Measurements from ENCODE around the gene LGALS4. TPM values are rescaled to one million over a fixed set of nuclear protein-coding genes. Genes with fewer than 3 reads are reported as not detected.

The LGALS4 gene
- total RNA-seq, 1 experiment from 2014 or later, result 0.32 TPM

GRCh38 chr19:38796154-38796553 is 16.6 kb downstream of the LGALS4 start:
- ChIA-PET CTCF (no interaction called here), POLR2A (ENCODE audit: low non-redundant PET) (no interaction called here)
- Histone ChIP-seq H3K27ac (ENCODE audit: low read depth, low read length, poor library complexity, severe bottlenecking) (no peak overlapping the region), H3K36me3 (ENCODE audit: insufficient read depth, low read length, poor library complexity, severe bottlenecking) (no peaks in the 10 kb centered on the region), H3K4me1 (ENCODE audit: insufficient read depth, low read length, poor library complexity, severe bottlenecking) (peaks cover 9% of the 10 kb centered on the region), H3K9me3 (ENCODE audit: low read depth, low read length, poor library complexity, severe bottlenecking) (no peaks in the 10 kb centered on the region), H3K4me3 (ENCODE audit: low read depth, low read length, poor library complexity, severe bottlenecking) (no peak overlapping the region), H3K27me3 (replicated peaks; ENCODE audit: insufficient read depth, low read depth, low read length, poor library complexity) (no peaks in the 10 kb centered on the region)
- intact Hi-C loops (cut with micrococcal nuclease; ENCODE audit: unreplicated experiment), result no loop called here
- TF ChIP-seq CTCF (conservative IDR thresholded peaks at IDR 0.05; ENCODE audit: low read depth, low read length), result no peak
- DNase-seq (ENCODE audit: low spot score), result no peak
- BruUV-seq (replicated peaks), result no TSS peak

- H3K4me3 ChIP-seq (ENCODE audit: low read depth, low read length, poor library complexity, severe bottlenecking), result no peak overlapping the region
- TF ChIP-seq CTCF (conservative IDR thresholded peaks at IDR 0.05; ENCODE audit: low read depth, low read length), result no peak
- no TSS peak for BruUV-seq (replicated peaks)
- no peak overlapping the region for H3K27ac ChIP-seq (ENCODE audit: low read depth, low read length, poor library complexity, severe bottlenecking)
- ChIA-PET CTCF (no interaction called here), POLR2A (ENCODE audit: low non-redundant PET) (no interaction called here)
- DNase-seq (ENCODE audit: low spot score), result no peak
- no peaks in the 10 kb centered on the region for H3K36me3 ChIP-seq (ENCODE audit: insufficient read depth, low read length, poor library complexity, severe bottlenecking)
- no peaks in the 10 kb centered on the region for H3K27me3 ChIP-seq (replicated peaks; ENCODE audit: insufficient read depth, low read depth, low read length, poor library complexity)
- intact Hi-C loops (cut with micrococcal nuclease; ENCODE audit: unreplicated experiment), result no loop called here
- H3K4me1 ChIP-seq (ENCODE audit: insufficient read depth, low read length, poor library complexity, severe bottlenecking), result peaks cover 9% of the 10 kb centered on the region
- H3K9me3 ChIP-seq (ENCODE audit: low read depth, low read length, poor library complexity, severe bottlenecking), result no peaks in the 10 kb centered on the region
Observed at GRCh38 chr19:38795549-38795948, 17.2 kb downstream of the LGALS4 start.

- Histone ChIP-seq H3K4me1 (ENCODE audit: insufficient read depth, low read length, poor library complexity, severe bottlenecking) (peaks cover 9% of the 10 kb centered on the region), H3K36me3 (ENCODE audit: insufficient read depth, low read length, poor library complexity, severe bottlenecking) (no peaks in the 10 kb centered on the region), H3K4me3 (ENCODE audit: low read depth, low read length, poor library complexity, severe bottlenecking) (no peak overlapping the region), H3K9me3 (ENCODE audit: low read depth, low read length, poor library complexity, severe bottlenecking) (no peaks in the 10 kb centered on the region), H3K27ac (ENCODE audit: low read depth, low read length, poor library complexity, severe bottlenecking) (no peak overlapping the region), H3K27me3 (replicated peaks; ENCODE audit: insufficient read depth, low read depth, low read length, poor library complexity) (no peaks in the 10 kb centered on the region)
- no TSS peak for BruUV-seq (replicated peaks)
- TF ChIP-seq CTCF (conservative IDR thresholded peaks at IDR 0.05; ENCODE audit: low read depth, low read length) (no peak), EZH2 (IDR thresholded peaks at IDR 0.05; ENCODE audit: borderline replicate concordance, low read depth, low read length, poor library complexity, severe bottlenecking) (no peak)
- ChIA-PET CTCF (no interaction called here), POLR2A (ENCODE audit: low non-redundant PET) (no interaction called here)
- no peak for DNase-seq (ENCODE audit: low spot score)
- intact Hi-C loops (cut with micrococcal nuclease; ENCODE audit: unreplicated experiment), result no loop called here
Observed at GRCh38 chr19:38793671-38794070, 19.1 kb downstream of the LGALS4 start.
